ENCODE data around the gene PLEKHH3.
"Not testable (repeated sequence)": the region's sequence is repeated elsewhere in the genome, so short reads cannot be mapped to it uniquely, and the experiment has no call there.

Gene PLEKHH3

GRCh38 chr17:42670789-42671657 is 5.8 kb downstream of the PLEKHH3 start:
- DNase-seq: peak; percentile 15

GRCh38 chr17:42669977-42670788 is 6.6 kb downstream of the PLEKHH3 start:
- DNase-seq: peak; percentile 65

- no peak for DNase-seq
These were observed 7.2 kb downstream of the PLEKHH3 start for GRCh38 chr17:42669705-42669976.

- no peak for DNase-seq
These were observed 9.5 kb downstream of the PLEKHH3 start for GRCh38 chr17:42667088-42667951.

GRCh38 chr17:42666126-42666525 is 10.7 kb downstream of the PLEKHH3 start:
- not testable (repeated sequence) for DNase-seq

GRCh38 chr17:42665581-42666001 is 11.2 kb downstream of the PLEKHH3 start:
- DNase-seq: no peak

- no peak for DNase-seq
These were observed 16.0 kb downstream of the PLEKHH3 start for GRCh38 chr17:42660692-42661345.

GRCh38 chr17:42659932-42660274 is 16.9 kb downstream of the PLEKHH3 start:
- DNase-seq: not testable (repeated sequence)

- peak; percentile 96 for DNase-seq
These were observed 17.5 kb downstream of the PLEKHH3 start, which contains the start of gene TUBG2 for GRCh38 chr17:42659079-42659931. TUBG2 (plus strand) TSS chr17:42659284; CDS start chr17:42659504, 220 bp downstream.

- no peak for DNase-seq
These were observed 18.8 kb downstream of the PLEKHH3 start for GRCh38 chr17:42657824-42658588.

- no peak for DNase-seq
These were observed 21.3 kb downstream of the PLEKHH3 start for GRCh38 chr17:42655528-42655927.

GRCh38 chr17:42653179-42654124 is 23.3 kb downstream of the PLEKHH3 start:
- DNase-seq: peak; percentile 93

- DNase-seq: no peak
These were observed 25.4 kb downstream of the PLEKHH3 start for GRCh38 chr17:42651392-42651791.

GRCh38 chr17:42647778-42648177 is 29.0 kb downstream of the PLEKHH3 start:
- no peak for DNase-seq

- peak; percentile 53 for DNase-seq
These were observed 34.5 kb downstream of the PLEKHH3 start for GRCh38 chr17:42642336-42642735.

GRCh38 chr17:42640121-42640520 is 36.7 kb downstream of the PLEKHH3 start:
- DNase-seq: no peak

- no peak for DNase-seq
These were observed 37.2 kb downstream of the PLEKHH3 start for GRCh38 chr17:42639525-42640113.

- no peak for DNase-seq
These were observed 43.8 kb downstream of the PLEKHH3 start for GRCh38 chr17:42632949-42633444.

All from eye (tissue), 1 donor.